ENCODE measurements around the gene RPL22L1.

DNA sequence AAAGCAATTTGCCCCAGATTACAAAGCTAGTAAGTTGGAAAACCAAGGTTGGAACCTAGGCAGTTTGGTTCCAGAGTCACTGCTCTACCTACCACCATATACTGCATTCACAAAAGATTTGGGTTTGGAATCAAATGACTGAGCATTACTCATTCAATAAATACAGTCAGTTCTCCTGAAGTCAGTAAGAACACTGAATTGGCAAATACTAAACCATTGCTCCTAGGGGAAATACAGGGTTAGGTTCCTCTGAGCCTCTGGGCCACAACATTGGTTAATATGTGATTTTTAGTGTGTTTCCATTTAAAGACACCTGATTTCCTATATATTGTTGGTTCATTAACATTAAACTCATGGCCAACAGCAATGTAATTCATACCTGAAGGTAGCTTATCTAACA lies 40.5 kb upstream of the RPL22L1 start:
- no peak for TF ChIP-seq CTCF (IDR thresholded peaks at IDR 0.05)
- TF ChIP-seq POLR2AphosphoS5 (IDR thresholded peaks at IDR 0.05), result no peak
